NCI-H2196 (cell line): ENCODE results near the gene TIPRL.
"Not testable (repeated sequence)": the region's sequence is repeated elsewhere in the genome, so short reads cannot be mapped to it uniquely, and the experiment has no call there.

Experiments
- DNase-seq: peaks from one replicate; lab custom pipeline; 2025; ENCODE audit not compliant: unreplicated experiment; lab: John Stamatoyannopoulos, UW

Gene TIPRL

DNA sequence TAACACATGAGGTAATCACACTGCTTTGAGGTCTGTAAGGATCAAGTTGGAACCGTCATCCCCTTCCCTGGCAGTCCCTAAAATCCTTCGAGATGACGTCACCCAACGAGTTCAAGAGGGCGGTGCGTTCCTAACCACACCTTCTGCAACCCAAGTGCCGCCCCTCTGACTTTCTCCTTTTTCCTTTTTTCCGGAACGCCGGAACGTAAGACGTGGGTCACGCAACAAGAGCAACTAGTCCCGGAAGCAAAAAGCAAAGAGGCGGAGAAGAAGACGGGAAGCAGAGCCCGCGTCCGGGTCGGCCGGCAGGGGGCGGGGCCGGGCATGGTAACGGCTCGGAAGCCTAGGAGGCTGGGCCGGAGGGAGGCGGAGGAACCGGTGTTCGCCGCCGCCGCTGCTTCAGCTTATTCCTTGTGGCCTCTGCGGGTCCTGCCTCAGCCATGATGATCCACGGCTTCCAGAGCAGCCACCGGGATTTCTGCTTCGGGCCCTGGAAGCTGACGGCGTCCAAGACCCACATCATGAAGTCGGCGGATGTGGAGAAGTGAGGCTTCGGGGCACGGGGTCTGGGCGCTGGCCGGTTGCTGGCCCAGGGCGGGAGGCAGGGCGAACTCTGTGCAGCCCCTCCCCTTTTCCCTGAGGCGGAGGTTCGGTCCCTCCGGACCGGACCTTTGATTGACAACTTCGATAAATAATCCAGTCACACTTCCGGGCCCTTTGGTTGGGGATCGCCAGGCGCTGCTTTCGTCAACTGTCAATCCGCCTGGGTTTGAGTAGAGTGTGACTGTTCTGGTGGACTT is at the start of gene TIPRL:
Gene TIPRL (plus strand): TSS at position 325 of the 800 bp plus-strand sequence. CDS start 116 bp downstream, at position 441.
- DNase-seq, result peak; percentile 98

DNA sequence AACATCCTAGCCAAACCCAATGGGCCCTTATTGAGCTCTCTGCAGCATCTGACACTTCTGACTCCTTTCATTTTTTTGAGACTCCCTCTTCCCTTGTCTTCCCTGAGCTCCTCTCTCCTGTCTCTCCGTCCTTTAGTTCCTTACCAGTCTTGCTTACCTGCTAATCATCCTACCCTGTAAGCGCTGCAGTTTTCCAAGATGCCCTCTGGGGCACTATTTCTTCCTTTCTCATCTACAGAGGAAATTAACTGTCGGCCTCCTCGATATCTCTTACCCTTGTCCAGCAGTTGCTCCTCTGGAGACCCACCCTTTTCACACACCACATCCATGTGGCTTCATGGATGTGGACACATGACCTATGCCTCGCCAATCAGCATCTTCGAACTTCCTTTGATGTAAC is 48.8 kb upstream of the TIPRL start:
- DNase-seq, result no peak

DNA sequence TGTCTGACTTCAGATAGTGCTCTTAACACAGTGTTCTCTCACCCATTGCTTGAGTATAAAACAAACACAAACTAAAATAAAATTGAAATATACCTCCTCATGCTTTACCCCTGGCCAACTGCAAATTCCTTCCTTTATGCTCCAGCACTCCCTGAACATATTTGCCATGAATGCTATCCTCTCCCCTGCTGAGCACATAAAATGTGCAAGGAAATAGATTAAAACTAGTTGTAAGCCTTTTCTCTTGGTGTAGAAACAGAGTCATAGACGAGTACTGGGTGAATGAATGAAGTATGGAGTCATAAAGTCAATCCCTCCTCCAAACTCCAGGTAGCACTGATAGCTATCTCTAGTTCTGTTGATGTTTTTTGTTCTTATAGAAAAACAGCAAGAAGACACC is 44.6 kb upstream of the TIPRL start:
- DNase-seq, result no peak

DNA sequence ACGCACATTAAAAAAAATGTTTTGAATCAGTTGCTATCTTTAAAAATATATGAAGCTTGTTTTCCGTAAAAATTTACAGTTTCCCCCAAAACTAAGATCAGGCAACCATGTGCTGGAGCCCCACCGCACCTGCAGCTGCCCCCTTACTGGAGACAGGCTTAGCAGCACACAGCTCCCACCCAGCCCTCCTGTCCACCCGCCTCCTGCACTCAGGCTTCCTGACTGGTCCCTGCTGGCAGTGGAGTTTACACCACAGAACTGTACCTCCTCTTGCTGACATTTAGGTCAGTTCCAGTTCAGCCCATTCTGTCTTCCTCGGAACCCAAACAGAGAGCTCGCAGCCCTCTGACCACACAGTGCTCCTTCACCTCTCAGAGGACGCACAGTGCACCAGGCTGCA is 44.1 kb upstream of the TIPRL start:
- DNase-seq, result no peak

DNA sequence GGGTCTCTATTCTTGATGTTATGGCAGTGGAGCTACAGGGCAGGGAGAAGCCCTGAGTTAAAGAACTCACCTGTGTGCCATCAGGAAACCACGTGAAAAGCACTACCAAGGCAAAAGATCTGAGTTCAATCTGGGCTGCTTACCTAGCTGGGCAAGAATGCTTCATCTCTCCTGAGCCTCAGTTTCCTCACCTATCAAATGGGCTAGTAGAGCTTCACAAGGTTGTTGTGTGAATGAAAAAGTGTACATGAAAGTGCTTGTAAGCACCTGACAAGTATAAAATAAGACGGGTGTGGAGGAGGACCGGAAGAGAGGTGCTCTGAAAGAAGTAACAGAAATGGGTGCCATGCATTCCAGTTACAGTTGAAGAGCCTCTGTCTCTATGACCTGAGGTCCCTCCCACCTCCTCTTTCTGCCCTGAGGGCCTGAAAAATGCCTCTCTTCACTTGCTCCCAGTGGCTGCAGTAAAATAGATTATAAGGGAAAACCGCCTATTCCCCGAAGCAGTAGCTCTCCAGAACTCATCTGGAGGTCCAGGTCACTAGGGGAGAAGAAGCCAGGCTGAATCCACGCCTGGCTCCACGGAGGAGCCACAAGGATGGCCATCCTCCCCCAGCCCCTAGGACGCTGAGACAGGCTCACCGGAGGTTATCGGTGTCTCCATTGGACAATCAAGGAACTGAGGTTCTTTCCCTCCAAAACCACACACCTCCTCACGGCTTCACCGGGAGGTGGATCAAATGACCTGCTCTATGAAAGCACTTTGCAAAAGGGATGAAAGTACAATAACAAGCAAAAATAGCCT is 43.4 kb upstream of the TIPRL start:
- DNase-seq, result no peak

DNA sequence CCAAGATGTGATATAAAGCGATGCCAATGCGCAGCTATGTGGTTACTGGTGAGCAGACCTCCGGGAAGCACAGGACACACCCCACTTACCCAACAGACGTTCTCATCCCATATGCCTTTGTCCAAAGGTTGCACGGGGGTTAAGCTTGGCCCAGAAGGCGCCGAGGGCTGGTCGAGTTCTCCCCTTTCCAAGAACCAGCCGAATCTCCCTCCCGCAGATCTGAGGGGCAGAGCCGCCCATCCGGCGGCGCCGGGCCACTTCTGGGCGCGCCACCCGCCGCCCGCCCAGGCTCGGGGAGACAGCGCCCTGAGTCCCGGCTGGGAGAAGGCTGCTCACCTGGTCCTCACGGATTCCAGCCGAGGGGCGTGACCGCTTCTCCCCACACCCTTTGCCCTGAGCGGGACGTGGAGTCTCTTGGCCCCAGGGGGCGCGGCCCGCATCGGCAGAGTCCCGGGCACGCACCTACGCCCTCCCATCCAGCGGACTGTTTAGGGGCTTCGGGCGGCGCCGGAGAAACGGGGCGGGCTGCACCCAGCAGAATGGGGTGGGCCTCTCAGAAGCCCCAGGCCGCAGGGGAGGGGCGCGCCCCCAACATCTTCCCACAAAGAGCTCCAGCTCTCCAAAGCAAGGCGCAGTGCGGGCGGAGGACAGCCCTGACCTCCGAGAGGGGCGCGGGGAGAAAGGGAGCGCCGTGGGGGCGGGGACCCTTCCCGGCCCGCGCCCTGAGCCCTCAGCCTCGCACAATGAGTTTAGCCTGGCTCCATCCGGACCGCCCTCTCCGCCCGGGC is 42.6 kb upstream of the TIPRL start:
- DNase-seq, result no peak

DNA sequence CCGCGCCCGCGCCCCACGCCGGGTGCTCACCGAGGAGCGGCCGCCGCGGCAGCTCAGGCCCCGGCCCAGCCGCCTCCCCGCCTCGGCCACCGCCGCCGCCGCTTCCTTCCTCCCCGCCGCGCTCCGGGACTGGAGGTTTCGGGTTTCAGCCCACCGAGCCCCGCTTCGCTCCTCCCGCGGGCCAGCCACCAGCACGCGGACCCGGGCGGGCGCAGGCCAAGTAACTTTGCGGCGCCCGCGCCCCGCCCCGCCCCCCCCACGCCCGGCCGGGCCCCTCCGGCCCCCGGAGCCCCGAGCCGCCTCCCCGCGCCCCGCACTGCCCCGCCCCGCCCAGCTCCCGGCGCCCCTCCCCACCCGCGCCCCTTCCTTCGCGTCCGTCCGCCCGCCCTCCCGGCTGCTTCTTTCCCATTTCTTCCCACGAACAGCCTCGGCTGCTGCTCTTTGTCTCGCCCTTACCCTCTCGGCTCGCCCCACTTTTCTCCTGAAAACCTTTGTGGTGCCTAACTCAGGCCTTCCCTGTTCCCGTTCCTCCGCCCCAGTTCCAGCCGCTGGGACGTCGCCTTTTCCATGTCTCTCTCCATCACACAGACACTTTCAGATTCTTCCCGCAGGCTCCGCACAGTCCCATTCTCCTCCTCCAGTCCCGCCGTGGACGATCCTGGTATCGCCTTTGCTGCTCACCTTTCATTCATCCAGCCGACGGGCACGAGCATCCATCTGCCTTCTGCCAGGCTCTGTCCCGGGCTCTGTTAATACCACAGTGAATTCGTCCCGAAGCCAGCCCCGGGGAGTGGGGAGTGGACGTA is 41.9 kb upstream of the TIPRL start, which contains the start of gene GPR161:
Gene GPR161 (minus strand): TSS at position 222 of the 806 bp plus-strand sequence. CDS start 32,080 bp downstream, outside the sequence.
- peak; percentile 25 for DNase-seq

DNA sequence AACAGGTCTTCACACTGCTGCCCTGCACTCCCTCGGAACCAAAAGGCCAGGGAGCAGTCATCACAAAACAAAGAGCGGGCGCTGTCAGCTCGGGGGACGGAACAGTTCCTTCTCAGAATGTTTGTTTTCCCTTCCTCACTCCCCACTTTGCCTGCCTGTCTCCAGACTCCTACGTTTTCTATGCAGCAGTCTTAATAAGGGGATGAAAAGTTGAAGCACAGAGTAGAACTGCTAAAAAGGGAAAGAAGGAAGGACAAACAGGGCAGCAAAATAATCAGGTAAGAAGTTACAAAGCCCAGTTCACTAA is 41.3 kb upstream of the TIPRL start:
- no peak for DNase-seq

DNA sequence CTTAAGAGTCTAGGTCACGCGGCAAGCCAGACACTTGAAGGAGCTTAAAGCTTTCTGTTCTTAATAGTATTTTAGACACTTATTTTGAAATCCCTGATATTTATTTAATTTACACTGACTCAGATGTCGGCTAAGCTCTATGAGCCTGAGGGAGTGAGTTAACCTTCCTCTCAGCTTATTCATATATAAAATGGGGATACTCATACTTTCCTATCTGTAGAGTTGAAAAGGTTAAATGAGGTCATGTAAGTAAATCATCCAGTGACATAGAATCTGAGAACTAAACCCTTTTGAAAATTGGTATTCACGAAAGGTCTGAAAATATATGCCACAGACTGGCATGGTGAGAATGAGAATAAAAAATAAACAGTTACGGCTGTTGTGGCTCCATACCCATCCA is 40.6 kb upstream of the TIPRL start:
- no peak for DNase-seq

DNA sequence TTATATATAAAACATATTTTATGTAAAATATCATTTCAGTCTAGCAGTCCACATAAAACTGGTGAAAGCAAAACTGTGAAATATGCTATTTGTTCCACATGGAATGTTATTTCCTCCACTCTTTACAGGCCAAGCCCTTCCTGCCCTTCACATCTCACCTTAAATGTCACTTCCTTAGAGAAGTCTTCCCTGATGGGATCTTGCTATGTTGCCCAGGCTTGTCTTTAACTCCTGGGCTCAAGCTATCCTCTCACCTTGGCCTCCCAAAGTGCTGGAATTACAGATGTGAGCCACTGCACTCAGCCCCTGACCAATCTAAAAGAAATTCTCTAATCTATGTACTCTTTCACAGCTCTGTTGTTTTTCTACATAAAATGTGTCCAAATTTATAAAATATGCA is 39.7 kb upstream of the TIPRL start:
- no peak for DNase-seq

DNA sequence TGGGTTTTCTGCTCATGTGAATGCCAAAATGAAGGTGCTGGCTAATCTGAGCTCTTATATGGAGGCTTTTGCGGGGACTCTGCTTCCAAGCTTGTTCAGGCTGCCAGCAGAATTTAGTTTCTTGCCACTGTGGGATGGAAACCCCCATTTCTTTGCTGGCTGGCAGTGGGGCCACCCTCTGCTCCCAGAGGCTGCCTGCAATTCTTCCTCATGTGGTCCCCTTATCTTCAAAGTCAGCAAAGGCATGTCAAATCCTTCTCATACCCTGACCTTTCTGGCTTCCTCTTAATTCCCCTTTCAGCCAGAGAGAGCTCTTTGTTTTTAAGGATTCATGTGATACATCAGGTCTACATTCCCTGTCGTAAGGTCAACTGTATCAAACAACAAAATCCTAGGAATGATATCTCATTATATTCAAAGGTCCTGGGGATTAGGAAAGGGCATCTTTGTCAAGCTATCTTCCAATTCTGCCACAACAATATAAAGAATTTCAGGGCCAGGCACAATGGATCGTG is 36.8 kb upstream of the TIPRL start:
- no peak for DNase-seq

DNA sequence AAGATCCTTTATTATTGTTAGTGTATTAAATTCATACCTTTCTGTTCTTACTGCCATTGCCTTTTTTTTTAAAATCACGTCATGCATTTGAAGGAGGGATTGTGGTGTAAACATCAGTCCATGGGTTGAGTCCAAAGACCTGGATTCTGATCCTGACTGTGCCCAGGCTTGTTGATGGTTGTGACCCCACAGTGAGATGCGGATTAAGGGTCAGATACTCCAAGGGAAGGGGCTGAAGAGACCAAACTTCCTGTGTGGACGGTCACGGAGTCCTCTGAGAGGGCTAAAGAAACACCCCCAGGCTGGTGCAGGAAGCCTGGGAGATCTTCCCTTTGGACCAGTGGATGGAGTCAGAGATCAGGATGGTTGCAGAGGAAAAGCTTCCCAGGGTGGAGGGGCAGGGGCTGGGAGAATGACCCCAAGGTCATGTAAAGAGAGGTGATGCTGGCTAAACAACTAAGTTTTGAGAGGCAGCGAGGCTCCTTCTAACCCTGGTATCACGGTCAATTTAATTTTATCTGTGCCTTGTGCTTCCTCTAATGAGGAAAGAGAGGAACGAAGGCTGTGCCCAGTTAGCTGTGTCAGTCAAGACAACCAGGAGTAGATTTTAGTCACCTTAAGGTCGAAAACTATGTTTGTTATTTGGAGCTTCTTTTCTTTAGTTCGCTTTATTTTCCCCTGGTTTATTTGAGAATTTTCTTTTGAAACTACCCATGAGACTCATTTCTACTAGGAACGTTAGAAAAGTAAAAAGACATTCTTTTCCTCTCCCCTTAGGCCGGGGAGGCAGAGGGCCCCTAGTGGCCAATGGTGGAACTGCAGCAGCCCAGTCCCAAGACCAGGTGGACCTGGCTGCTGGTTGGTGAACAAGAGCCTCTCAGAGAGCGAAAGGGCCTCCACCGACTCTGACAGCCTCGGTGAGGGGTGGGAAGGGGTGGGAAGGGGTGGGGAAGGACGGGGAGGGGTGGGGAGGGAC is 33.3 kb upstream of the TIPRL start:
- peak; percentile 89 for DNase-seq

DNA sequence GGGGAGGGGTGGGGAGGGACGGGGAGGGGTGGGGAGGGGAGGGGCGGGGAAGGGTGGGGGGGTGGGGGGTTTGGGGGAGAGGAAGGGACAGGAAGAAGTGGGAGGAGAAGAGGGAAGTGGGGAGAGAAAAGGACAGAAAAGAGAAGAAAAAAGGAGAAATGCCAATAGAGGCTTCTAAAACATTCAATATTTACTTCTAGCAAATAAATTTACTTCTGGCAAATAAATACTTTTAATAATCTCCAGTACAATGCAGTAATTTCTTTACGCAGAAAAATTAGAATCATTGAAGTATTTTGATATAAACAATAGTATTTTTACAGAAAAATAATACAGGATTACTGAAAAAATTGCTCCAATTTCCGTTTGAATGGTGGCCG is 32.6 kb upstream of the TIPRL start:
- no peak for DNase-seq

DNA sequence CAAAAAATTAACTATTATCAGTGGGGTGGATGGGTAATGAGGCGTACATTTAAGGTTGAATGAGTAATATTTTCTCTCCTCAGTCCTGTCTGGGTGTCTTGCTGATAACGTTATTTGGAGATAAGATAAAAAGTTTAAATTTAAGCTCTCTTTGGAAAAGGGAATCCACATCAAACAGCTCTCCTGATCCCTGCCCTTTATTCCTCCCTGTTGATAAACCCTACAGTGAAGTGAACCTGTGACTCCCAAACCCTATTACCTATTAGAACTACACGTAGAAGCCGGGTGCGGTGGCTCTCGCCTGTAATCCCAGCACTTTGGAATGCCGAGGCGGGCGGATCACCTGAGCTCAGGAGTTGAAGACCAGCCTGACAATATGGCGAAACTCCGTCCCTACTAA is 32.1 kb upstream of the TIPRL start:
- no peak for DNase-seq

DNA sequence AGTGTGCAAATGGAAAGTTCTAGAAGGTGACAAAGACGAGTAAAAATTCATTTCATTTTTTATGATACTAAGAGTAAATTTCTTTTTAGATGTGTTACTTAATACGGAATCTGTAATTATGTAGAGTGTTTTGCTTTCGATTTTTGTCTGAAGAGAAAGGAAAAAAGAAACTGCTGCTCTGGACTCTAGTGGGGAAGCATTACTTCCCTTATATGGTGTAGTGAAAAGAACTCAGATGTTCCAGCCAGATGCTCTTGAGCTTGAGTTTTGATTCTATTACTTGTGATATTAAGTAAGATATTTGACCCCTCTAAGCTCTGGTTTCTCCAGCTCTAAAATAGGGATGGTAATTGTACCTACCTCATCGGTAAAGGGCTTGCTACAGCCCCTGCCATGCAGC is 29.8 kb upstream of the TIPRL start:
- DNase-seq, result no peak

DNA sequence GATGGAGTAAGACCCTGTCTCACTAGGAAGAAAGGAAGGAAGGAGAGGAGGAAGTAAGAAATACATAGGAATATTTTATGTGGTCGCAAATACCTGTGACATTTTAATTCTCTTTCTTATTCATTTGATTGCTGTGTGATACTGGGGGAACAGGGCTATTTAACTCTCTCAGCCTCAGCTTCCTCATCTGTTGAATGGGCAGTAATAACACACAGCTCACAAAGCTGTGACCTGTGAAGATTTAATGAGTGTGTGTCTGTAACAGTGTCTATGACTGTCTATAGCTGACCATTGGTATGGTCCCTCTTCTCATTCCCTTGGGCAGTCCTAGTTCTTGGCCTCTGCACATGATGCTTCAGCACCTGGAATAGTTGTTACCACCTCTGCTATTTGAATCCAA is 28.5 kb upstream of the TIPRL start:
- no peak for DNase-seq

DNA sequence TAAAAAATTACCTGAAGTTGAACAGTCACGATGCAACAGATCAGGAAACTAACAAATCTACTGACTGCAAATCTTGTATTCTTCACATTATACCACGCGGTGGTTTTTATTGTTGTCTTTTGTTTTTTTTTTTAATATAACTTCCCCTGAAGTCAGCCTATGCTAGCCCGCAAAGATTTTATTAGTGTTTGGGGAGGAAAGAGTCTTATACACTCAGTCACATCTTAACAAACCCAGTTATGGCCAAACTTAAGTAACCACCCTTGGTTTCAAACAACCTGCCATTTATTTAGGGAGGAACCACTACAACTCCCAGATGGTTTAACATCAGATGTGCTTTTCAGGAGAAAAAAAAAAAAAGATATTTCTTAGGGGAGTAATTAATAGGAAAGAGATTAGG is 26.8 kb upstream of the TIPRL start:
- DNase-seq, result no peak

DNA sequence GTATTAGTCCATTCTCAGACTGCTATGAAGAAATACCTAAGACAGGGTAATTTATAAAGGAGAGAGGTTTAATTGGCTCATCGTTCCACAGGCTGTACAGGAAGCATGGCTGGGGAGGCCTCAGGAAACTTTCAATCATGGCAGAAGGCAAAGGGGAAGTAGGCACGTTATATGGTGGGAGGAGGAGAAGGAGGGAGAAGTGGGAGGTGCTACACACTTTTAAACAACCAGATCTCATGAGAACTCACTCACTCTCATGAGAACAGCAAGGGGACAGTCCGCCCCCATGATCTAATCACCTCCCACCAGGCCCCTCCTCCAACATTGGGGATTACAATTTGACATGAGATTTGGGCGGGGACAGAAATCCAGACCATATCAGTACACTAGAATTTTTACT is 24.1 kb upstream of the TIPRL start:
- not testable (repeated sequence) for DNase-seq

DNA sequence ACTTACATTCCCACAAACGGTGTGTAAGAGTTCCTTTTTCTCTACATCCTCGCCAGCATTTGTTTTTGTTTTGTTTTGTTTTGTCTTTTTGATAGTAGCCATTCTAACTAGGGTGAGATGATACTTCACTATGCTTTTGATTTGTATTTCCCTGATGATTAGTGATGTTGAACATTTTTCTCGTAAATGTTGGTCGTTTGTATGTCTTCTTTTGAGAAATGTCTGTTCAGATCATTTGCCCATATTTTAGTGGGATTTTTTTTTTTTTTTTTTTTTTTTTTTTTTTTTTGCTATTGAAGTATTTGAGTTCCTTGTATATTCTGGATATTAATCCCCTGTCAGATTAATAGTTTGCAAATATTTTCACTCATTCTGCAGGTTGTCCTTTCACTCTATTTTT is 22.9 kb upstream of the TIPRL start:
- no peak for DNase-seq
